ENCODE measurements around the gene DONSON. TPM values are rescaled to one million over a fixed set of nuclear protein-coding genes. Genes with fewer than 3 reads are reported as not detected.

DONSON gene
- total and polyA plus RNA-seq, 9 of the 15 experiments (the other 6 are each of a cell fraction or from before 2014, with no cell fraction given) = 26.7 to 124 (median 62.6) TPM

DNA sequence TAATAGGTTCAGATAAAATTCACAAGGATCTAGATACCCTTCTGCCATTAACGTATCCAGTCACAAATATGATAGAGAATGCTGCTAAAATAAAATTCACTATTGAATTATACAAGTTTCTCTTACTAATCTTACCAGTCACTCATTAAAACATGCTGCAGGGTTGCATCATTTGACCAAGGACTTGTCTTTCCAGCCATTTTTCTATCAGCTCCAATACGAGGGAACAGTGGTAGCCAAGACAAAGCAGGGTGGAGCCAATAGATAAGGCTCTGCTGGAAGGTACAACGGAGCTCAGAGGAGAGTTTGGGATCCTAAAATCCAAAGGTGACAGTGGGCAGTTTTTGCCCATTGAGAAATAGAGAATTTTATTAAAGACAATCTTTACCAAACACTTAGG, 4.0 kb downstream of the DONSON start (continued):
- TF ChIP-seq, protein P1, sequence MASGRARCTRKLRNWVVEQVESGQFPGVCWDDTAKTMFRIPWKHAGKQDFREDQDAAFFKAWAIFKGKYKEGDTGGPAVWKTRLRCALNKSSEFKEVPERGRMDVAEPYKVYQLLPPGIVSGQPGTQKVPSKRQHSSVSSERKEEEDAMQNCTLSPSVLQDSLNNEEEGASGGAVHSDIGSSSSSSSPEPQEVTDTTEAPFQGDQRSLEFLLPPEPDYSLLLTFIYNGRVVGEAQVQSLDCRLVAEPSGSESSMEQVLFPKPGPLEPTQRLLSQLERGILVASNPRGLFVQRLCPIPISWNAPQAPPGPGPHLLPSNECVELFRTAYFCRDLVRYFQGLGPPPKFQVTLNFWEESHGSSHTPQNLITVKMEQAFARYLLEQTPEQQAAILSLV (tag; IDR thresholded peaks at IDR 0.05) = peak; percentile 50; the same call in 1 of the 2 replicates
- TF ChIP-seq ZNF780A (CRISPR knock-in tag; IDR thresholded peaks at IDR 0.05) = no peak
- peak; percentile 21; the same call in 1 of the 2 replicates for TF ChIP-seq SMARCA4 (IDR thresholded peaks at IDR 0.05)
- no peak for TF ChIP-seq THRAP3 (IDR thresholded peaks at IDR 0.05; ENCODE audit: borderline replicate concordance)
- TF ChIP-seq RAD21 (CRISPR knock-in tag; conservative IDR thresholded peaks at IDR 0.05 in 1 of 2, IDR thresholded peaks at IDR 0.05 in 1 of 2) = 0 out of 4 replicates have a peak, but pooled peaks of 1 of the 2 experiments have one; percentile 7
- peak; percentile 10; the same call in 1 of the 2 replicates for TF ChIP-seq JUND (IDR thresholded peaks at IDR 0.05; ENCODE audit: borderline replicate concordance, low read depth, low read length)
- TF ChIP-seq JUND (tag; IDR thresholded peaks at IDR 0.05; ENCODE audit: borderline replicate concordance, low read depth, low read length) = no peak; the same call in 2 of the 3 replicates
- TF ChIP-seq, protein P2, sequence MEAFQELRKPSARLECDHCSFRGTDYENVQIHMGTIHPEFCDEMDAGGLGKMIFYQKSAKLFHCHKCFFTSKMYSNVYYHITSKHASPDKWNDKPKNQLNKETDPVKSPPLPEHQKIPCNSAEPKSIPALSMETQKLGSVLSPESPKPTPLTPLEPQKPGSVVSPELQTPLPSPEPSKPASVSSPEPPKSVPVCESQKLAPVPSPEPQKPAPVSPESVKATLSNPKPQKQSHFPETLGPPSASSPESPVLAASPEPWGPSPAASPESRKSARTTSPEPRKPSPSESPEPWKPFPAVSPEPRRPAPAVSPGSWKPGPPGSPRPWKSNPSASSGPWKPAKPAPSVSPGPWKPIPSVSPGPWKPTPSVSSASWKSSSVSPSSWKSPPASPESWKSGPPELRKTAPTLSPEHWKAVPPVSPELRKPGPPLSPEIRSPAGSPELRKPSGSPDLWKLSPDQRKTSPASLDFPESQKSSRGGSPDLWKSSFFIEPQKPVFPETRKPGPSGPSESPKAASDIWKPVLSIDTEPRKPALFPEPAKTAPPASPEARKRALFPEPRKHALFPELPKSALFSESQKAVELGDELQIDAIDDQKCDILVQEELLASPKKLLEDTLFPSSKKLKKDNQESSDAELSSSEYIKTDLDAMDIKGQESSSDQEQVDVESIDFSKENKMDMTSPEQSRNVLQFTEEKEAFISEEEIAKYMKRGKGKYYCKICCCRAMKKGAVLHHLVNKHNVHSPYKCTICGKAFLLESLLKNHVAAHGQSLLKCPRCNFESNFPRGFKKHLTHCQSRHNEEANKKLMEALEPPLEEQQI (IDR thresholded peaks at IDR 0.05) = 0 out of 2 replicates have a peak, but pooled peaks have one; percentile 39
- TF ChIP-seq L3MBTL2 (IDR thresholded peaks at IDR 0.05) = peak; percentile 38; the same call in 1 of the 2 replicates
- TF ChIP-seq, protein P3, sequence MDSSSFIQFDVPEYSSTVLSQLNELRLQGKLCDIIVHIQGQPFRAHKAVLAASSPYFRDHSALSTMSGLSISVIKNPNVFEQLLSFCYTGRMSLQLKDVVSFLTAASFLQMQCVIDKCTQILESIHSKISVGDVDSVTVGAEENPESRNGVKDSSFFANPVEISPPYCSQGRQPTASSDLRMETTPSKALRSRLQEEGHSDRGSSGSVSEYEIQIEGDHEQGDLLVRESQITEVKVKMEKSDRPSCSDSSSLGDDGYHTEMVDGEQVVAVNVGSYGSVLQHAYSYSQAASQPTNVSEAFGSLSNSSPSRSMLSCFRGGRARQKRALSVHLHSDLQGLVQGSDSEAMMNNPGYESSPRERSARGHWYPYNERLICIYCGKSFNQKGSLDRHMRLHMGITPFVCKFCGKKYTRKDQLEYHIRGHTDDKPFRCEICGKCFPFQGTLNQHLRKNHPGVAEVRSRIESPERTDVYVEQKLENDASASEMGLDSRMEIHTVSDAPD (CRISPR knock-in tag; IDR thresholded peaks at IDR 0.05) = no peak
- no peak for TF ChIP-seq HDAC1 (IDR thresholded peaks at IDR 0.05)
- TF ChIP-seq EP400 (IDR thresholded peaks at IDR 0.05) = peak; percentile 45; the same call in 1 of the 2 replicates
- peak; percentile 67 for TF ChIP-seq CEBPB (tag; IDR thresholded peaks at IDR 0.05)
- TF ChIP-seq DMBX1 (CRISPR knock-in tag; IDR thresholded peaks at IDR 0.05; ENCODE audit: borderline replicate concordance) = peak; percentile 66; the same call in 1 of the 2 replicates
- TF ChIP-seq HMG20B (CRISPR knock-in tag; IDR thresholded peaks at IDR 0.05) = no peak
- TF ChIP-seq ZNF324 (CRISPR knock-in tag; IDR thresholded peaks at IDR 0.05) = no peak
- TF ChIP-seq TAL1 (IDR thresholded peaks at IDR 0.05) = 0 out of 2 replicates have a peak, but pooled peaks have one; percentile 41
- TF ChIP-seq ARID1B (IDR thresholded peaks at IDR 0.05) = peak; percentile 57
- TF ChIP-seq, protein P4, sequence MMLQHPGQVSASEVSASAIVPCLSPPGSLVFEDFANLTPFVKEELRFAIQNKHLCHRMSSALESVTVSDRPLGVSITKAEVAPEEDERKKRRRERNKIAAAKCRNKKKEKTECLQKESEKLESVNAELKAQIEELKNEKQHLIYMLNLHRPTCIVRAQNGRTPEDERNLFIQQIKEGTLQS (IDR thresholded peaks at IDR 0.05) = peak; percentile 85
- TF ChIP-seq, protein P4 (CRISPR knock-in tag; conservative IDR thresholded peaks at IDR 0.05) = no peak
